ENCODE results near the gene CCDC159.
"Not testable (repeated sequence)": the region's sequence is repeated elsewhere in the genome, so short reads cannot be mapped to it uniquely, and the experiment has no call there.

CCDC159 gene

GRCh38 chr19:11338569-11339253, 7.6 kb upstream of the CCDC159 start:
- DNase-seq = no peak

- DNase-seq = peak; percentile 55 to 88
Observed at GRCh38 chr19:11339254-11340098, 6.8 kb upstream of the CCDC159 start, which contains the start of gene RAB3D. RAB3D (minus strand) TSS chr19:11339657; CDS start chr19:11337399, 2,258 bp downstream.

- DNase-seq = not testable (repeated sequence)
Observed at GRCh38 chr19:11340099-11340467, 6.2 kb upstream of the CCDC159 start.

GRCh38 chr19:11342429-11342828, 3.9 kb upstream of the CCDC159 start:
- no peak for DNase-seq

GRCh38 chr19:11345122-11345803, 1.1 kb upstream of the CCDC159 start:
- DNase-seq = peak in 1 of 2 experiments; percentile 39

GRCh38 chr19:11347546-11348039, 1.3 kb downstream of the CCDC159 start:
- no peak for DNase-seq

GRCh38 chr19:11349171-11349570, 2.9 kb downstream of the CCDC159 start:
- no peak for DNase-seq

- not testable (repeated sequence) for DNase-seq
Observed at GRCh38 chr19:11354102-11354501, 7.8 kb downstream of the CCDC159 start.

- peak; percentile 55 to 86 for DNase-seq
Observed at GRCh38 chr19:11355160-11356073, 9.1 kb downstream of the CCDC159 start, which contains the start of gene PLPPR2. PLPPR2 (plus strand) TSS chr19:11355432; CDS start chr19:11357674, 2,242 bp downstream.

GRCh38 chr19:11356074-11356397, 9.7 kb downstream of the CCDC159 start:
- no peak for DNase-seq

GRCh38 chr19:11356676-11357550, 10.6 kb downstream of the CCDC159 start:
- no peak for DNase-seq

- no peak for DNase-seq
Observed at GRCh38 chr19:11359421-11359820, 13.1 kb downstream of the CCDC159 start.

- peak in 1 of 2 experiments; percentile 31 for DNase-seq
Observed at GRCh38 chr19:11361037-11361770, 14.9 kb downstream of the CCDC159 start.

- no peak for DNase-seq
Observed at GRCh38 chr19:11361771-11362731, 15.7 kb downstream of the CCDC159 start.

GRCh38 chr19:11363881-11364280, 17.6 kb downstream of the CCDC159 start:
- DNase-seq = no peak

- DNase-seq = no peak
Observed at GRCh38 chr19:11364296-11364904, 18.1 kb downstream of the CCDC159 start.

- DNase-seq = no peak
Observed at GRCh38 chr19:11364935-11365334, 18.6 kb downstream of the CCDC159 start.

GRCh38 chr19:11365557-11366117, 19.3 kb downstream of the CCDC159 start:
- DNase-seq = no peak

Measured in SW 1271 (cell line).